K562 (cell line): ENCODE data around the gene KRT1. TPM values are rescaled to one million over a fixed set of nuclear protein-coding genes. Genes with fewer than 3 reads are reported as not detected.
A peak's percentile ranks its signal among the peaks of the same experiment; 100 is the strongest.

Experiments
- ATAC-seq: fragments of 200-7000 bp; cut with Tn5 transposase; 3 replicates; pipeline ENCODE4 v1.9.1; 2020; ENCODE audit warnings: moderate library complexity
- BruUV-seq: library from RNA; stranded (reverse); fragments of 400-500 nt; replicated peaks from 2 replicates; lab custom pipeline; 2021; lab: Mats Ljungman, UMichigan
- CTCF ChIA-PET: fragments of 300-600 bp; formaldehyde crosslinking; extraction: SDS; loops from one replicate; lab custom pipeline; 2021; ENCODE audit warnings: low intra/inter-chr PET ratio; lab: Yijun Ruan, JAX
- POLR2A ChIA-PET: fragments of 300-600, 350-650 bp; sonication (Branson Sonifier 250); formaldehyde crosslinking; extraction: SDS; loops from one replicate; lab custom pipeline; 2021; ENCODE audit warnings: antibody characterized with exemption, inconsistent platforms; lab: Yijun Ruan, JAX
- DNase-seq, 4 experiments: peaks; one replicate each; pipeline versions ENCODE4 v3.0.0 to v3.0.0-alpha.2; 2011 to 2018; ENCODE audit warnings: low spot score in 3 of 4, mixed read lengths in 3 of 4; ENCODE audit errors: extremely low read depth in 1 of 4
- FAIRE-seq: peaks from 2 replicates; lab custom pipeline; 2011; peaks lifted over from hg19 to GRCh38; lab: Jason Lieb, UNC
- H2AFZ ChIP-seq: 2 replicates; pipeline ENCODE4 v1.6.0; 2011; ENCODE audit warnings: low read depth, low read length, control low read depth, inconsistent platforms
- H3K27ac ChIP-seq: fragments of 200-600 bp; 3 replicates; pipeline ENCODE4 v1.8.0; 2011; ENCODE audit warnings: low read depth, mild to moderate bottlenecking, control low read depth, inconsistent platforms, low read length, moderate library complexity, mixed read lengths; ENCODE audit errors: extremely low read depth
- H3K27me3 ChIP-seq, 2 experiments: fragments of 300-600 bp in 1 of 2; 2 replicates in 1 of 2; 3 replicates in 1 of 2; pipeline versions ENCODE4 v1.6.0 to v1.8.0; 2011; ENCODE audit warnings: inconsistent platforms in 2 of 2, low read length in 2 of 2, mild to moderate bottlenecking in 1 of 2, mixed read lengths in 1 of 2, moderate library complexity in 1 of 2; ENCODE audit not compliant: control insufficient read depth in 2 of 2, insufficient read depth in 2 of 2
- H3K36me3 ChIP-seq: fragments of 300-600 bp; 3 replicates; pipeline ENCODE4 v1.8.0; 2011; ENCODE audit warnings: mild to moderate bottlenecking, low read length, inconsistent platforms; ENCODE audit not compliant: control insufficient read depth, insufficient read depth
- H3K4me1 ChIP-seq, 2 experiments: fragments of 200-600 bp in 1 of 2; replicated peaks in 1 of 2; 2 replicates in 1 of 2; 3 replicates in 1 of 2; pipeline versions ENCODE4 v1.5.1 to v1.8.0; 2011; ENCODE audit warnings: inconsistent platforms in 2 of 2, low read length in 2 of 2, mild to moderate bottlenecking in 1 of 2, mixed read lengths in 1 of 2, moderate library complexity in 1 of 2; ENCODE audit not compliant: control insufficient read depth in 2 of 2, insufficient read depth in 2 of 2
- H3K4me2 ChIP-seq: 2 replicates; pipeline ENCODE4 v1.6.1; 2011; ENCODE audit warnings: low read length, control low read depth, inconsistent platforms, mixed read lengths; ENCODE audit not compliant: insufficient read depth
- H3K4me3 ChIP-seq: fragments of 200-600 bp; sonication (generic), shearing (Covaris generic); 2 replicates; pipeline ENCODE4 v1.5.1; 2016; ENCODE audit warnings: control low read depth, inconsistent platforms
- H3K79me2 ChIP-seq: fragments of 200-600 bp; 3 replicates; pipeline ENCODE4 v1.8.0; 2011; ENCODE audit warnings: low read length, inconsistent platforms; ENCODE audit not compliant: control insufficient read depth, insufficient read depth
- H3K9ac ChIP-seq, 2 experiments: 2 replicates each; pipeline versions ENCODE4 v1.6.0 to v1.6.1; 2011; ENCODE audit warnings: low read depth in 2 of 2, low read length in 2 of 2, control low read depth in 1 of 2, inconsistent platforms in 1 of 2, mild to moderate bottlenecking in 1 of 2, mixed read lengths in 1 of 2; ENCODE audit not compliant: insufficient read depth in 1 of 2
- H3K9me1 ChIP-seq: one replicate; pipeline ENCODE4 v1.6.0; 2011; ENCODE audit warnings: inconsistent platforms, mild to moderate bottlenecking, low read length, moderate library complexity; ENCODE audit not compliant: control insufficient read depth, insufficient read depth
- H3K9me3 ChIP-seq: replicated peaks from 2 replicates; pipeline ENCODE4 v1.5.1; 2011; ENCODE audit warnings: low read depth, low read length, inconsistent platforms; ENCODE audit not compliant: control insufficient read depth, insufficient read depth
- H4K20me1 ChIP-seq: replicated peaks from 2 replicates; pipeline ENCODE4 v1.6.1; 2011; ENCODE audit warnings: low read length, inconsistent platforms, mixed read lengths; ENCODE audit not compliant: control insufficient read depth, insufficient read depth
- ESRRA ChIP-seq: fragments of 450-650 bp; IDR thresholded peaks from 2 replicates; pipeline ENCODE4 v1.6.1; 2014; ENCODE audit warnings: low read depth, mild to moderate bottlenecking, moderate library complexity, borderline replicate concordance
- OTX1 ChIP-seq: fragments of 450-650 bp; formaldehyde crosslinking; IDR thresholded peaks from 2 replicates; pipeline ENCODE4 v1.4.0; 2022; ENCODE audit warnings: mild to moderate bottlenecking
- XRCC4 ChIP-seq: IDR thresholded peaks from one replicate; pipeline ENCODE4 v1.6.1; 2011; ENCODE audit not compliant: insufficient read depth, insufficient read length; ENCODE audit errors: extremely low read depth
- YY1 ChIP-seq, 3 experiments: IDR thresholded peaks; 2 replicates each; pipeline ENCODE4 v1.6.1; 2011; ENCODE audit warnings: low read length in 2 of 3, mild to moderate bottlenecking in 2 of 3, moderate library complexity in 2 of 3, borderline replicate concordance in 1 of 3, control low read depth in 1 of 3, low read depth in 1 of 3; ENCODE audit not compliant: insufficient read depth in 3 of 3, insufficient replicate concordance in 2 of 3, control insufficient read depth in 1 of 3, insufficient read length in 1 of 3; ENCODE audit errors: extremely low read depth in 1 of 3
- ZNF707 ChIP-seq: fragments of 250-450 bp; sonication (Bioruptor Pico); conservative IDR thresholded peaks from 2 replicates; pipeline ENCODE4 v1.8.0; 2022; ENCODE audit warnings: inconsistent platforms, mild to moderate bottlenecking, moderate library complexity
- WGBS: fragments of 100-300 bp; shearing (Covaris generic); methylation state at CpG from one replicate; pipeline ENCODE4 v1.1.6; 2016; ENCODE audit warnings: low coverage, mixed read lengths; ENCODE audit not compliant: insufficient coverage; ENCODE audit errors: missing lambda C conversion rate; 5-methylcytosine and 5-hydroxymethylcytosine counted together
- in situ Hi-C: fragments of 300-500 bp; cut with MboI; formaldehyde crosslinking; loops from 4 replicates; pipeline ENCODE4 v1.15.0; 2018; ENCODE audit warnings: inconsistent platforms, mixed read lengths
- intact Hi-C: fragments of 100-400 bp; cut with micrococcal nuclease; formaldehyde crosslinking; loops from 2 replicates; pipeline ENCODE4 v1.14.2; 2022
- polyA plus RNA-seq, 8 experiments: library from polyadenylated mRNA; depleted of rRNA in 4 of 8; stranded (reverse) in 5 of 8; unstranded in 3 of 8; fragments of >200 nt; fragmentation: Nextera tagmentation in 2 of 8; fragmentation: Illumina TruSeq in 1 of 8; extraction: Ambion mirVana in 2 of 8; extraction: Trizol in 1 of 8; gene quantifications; 2 replicates each; pipeline versions ENCODE4 v1.2.1 to v1.2.3, GENCODE V29; 2011 to 2014; ENCODE audit warnings: inconsistent platforms in 1 of 8, missing spikeins in 1 of 8
- total RNA-seq, 7 experiments: library from RNA; depleted of rRNA in 6 of 7; stranded (reverse); fragments of >200 nt in 6 of 7; fragmentation: Illumina TruSeq in 2 of 7; extraction: Trizol in 2 of 7; gene quantifications; 2 replicates each; pipeline versions ENCODE4 v1.2.1 to v1.2.3, GENCODE V29; 2011 to 2021; ENCODE audit warnings: low replicate concordance in 1 of 7

KRT1 gene
- total and polyA plus RNA-seq, 9 of the 15 experiments (the other 6 are each of a cell fraction or from before 2014, with no cell fraction given), result 0.18 TPM; not detected in 8

DNA sequence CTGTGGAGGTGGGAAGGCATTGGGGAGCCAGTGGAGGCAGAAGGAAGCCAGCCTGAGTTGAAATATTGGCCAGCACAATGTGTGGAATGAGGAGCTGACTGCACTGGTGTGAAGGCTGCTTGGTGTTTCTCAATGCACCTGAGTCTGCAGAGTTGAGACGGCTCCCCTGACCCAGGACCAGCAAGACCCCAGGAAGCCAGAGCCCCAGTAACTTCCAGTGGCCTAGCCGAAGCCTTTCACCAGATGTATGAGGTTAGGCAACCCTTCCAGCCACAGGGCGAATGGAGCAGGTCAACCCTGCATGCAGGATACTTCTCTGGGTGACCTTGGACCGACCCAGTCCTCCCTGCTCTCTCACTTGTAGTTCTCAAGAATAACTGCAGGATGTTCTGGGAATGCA, 48.9 kb downstream of the KRT1 start:
- H3K79me2 ChIP-seq, result no peaks in the 10 kb centered on the region
- intact Hi-C loops, result no loop called here
- no peaks in the 10 kb centered on the region for H3K9me3 ChIP-seq
- FAIRE-seq (no peak), DNase-seq (no peak), ATAC-seq (no peak)
- H2AFZ ChIP-seq, result no peak overlapping the region; the same call in 1 of the 2 replicates
- no peak overlapping the region for H3K4me3 ChIP-seq
- H3K27ac ChIP-seq, result no peak overlapping the region
- no peaks in the 10 kb centered on the region for H3K27me3 ChIP-seq
- no peak overlapping the region for H3K4me2 ChIP-seq
- H3K4me1 ChIP-seq, result peaks cover 8 to 32% of the 10 kb centered on the region in 2 experiments
- H3K36me3 ChIP-seq, result no peaks in the 10 kb centered on the region
- POLR2A ChIA-PET, result no interaction called here
- no peaks in the 10 kb centered on the region for H4K20me1 ChIP-seq
- in situ Hi-C loops, result no loop called here
- CTCF ChIA-PET, result no interaction called here
- H3K9ac ChIP-seq, result no peak overlapping the region
- no TSS peak for BruUV-seq
- 18% methylated on average over 4 of the region's 4 CpGs for WGBS
- no peaks in the 10 kb centered on the region for H3K9me1 ChIP-seq
- TF ChIP-seq ESRRA (0 out of 2 replicates have a peak, but pooled peaks have one; percentile 17), XRCC4 (no peak)

DNA sequence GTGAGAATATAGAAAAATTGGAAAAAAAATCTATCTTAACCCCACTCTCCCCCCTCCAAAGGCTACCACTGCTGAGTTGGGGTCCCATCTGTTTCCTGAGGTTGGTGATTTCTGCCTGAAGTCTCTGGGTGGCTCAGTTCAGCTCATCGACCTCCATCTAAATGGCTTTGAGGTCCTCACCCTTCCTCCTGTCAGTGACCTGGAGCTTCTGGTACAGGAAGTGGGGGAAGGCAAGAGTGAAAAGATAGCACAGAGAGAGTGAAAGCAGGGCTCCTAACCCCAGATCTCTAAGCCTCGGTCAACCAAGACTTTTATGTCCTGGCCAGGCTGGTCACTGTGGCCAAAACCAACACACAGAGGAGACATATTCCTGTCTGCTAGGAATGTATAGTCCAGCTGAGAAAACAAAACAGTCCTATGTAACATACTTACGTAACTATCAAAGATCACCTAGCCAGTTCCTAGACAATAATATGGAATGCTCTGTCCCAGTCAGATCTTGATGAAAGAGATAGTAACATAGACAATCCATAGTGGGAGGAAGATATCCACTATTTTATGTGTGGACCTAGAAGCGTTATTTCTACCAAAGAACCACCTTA, 49.5 kb downstream of the KRT1 start:
- peak overlapping the region; percentile 54; the same call in 1 of the 2 replicates for H2AFZ ChIP-seq
- DNase-seq (peak in 1 of 4 experiments; percentile 22), ATAC-seq (peak; percentile 29; the same call in 2 of the 3 replicates), FAIRE-seq (no peak)
- in situ Hi-C loops (no loop called here), intact Hi-C loops (no loop called here)
- CTCF ChIA-PET, result no interaction called here
- WGBS, result 21% methylated on average over 4 of the region's 4 CpGs
- H3K4me1 ChIP-seq, result peaks cover 8 to 38% of the 10 kb centered on the region in 2 experiments
- H3K9me1 ChIP-seq, result no peaks in the 10 kb centered on the region
- TF ChIP-seq ZNF707 (CRISPR knock-in tag), result peak; percentile 78
- no peak for TF ChIP-seq OTX1 (CRISPR knock-in tag)
- TF ChIP-seq YY1 (IDR thresholded peaks at IDR 0.05; ENCODE audit: borderline replicate concordance in 1 of 3, control insufficient read depth in 1 of 3, extremely low read depth in 1 of 3, insufficient read depth in 3 of 3, insufficient read length in 1 of 3, insufficient replicate concordance in 2 of 3, low read depth in 1 of 3, low read length in 2 of 3), result no peak
- H3K9ac ChIP-seq, result no peak overlapping the region
- H3K36me3 ChIP-seq, result no peaks in the 10 kb centered on the region
- H3K27me3 ChIP-seq, result no peaks in the 10 kb centered on the region
- H3K9me3 ChIP-seq, result no peaks in the 10 kb centered on the region
- H4K20me1 ChIP-seq, result no peaks in the 10 kb centered on the region
- no peak overlapping the region for H3K4me2 ChIP-seq
- POLR2A ChIA-PET, result interaction anchor here (0.7 kb wide), 1 partner anchor 27 kb away, joined by 3 read pairs; no protein-coding TSS in a partner anchor
- no peak overlapping the region for H3K27ac ChIP-seq
- no TSS peak for BruUV-seq
- no peaks in the 10 kb centered on the region for H3K79me2 ChIP-seq
- no peak overlapping the region for H3K4me3 ChIP-seq
